Stimulated activated CD8-positive, alpha-beta memory T cell treated with anti-CD3 and anti-CD28 coated beads, Interleukin-7, amount 100 ng/mL, for 24 hours (primary cell): ENCODE measurements around the gene PLCB3.

Experiments
- DNase-seq: peaks from one replicate; pipeline ENCODE4 v3.0.0-alpha.2; 2020; ENCODE audit warnings: low read depth

PLCB3 gene

DNA sequence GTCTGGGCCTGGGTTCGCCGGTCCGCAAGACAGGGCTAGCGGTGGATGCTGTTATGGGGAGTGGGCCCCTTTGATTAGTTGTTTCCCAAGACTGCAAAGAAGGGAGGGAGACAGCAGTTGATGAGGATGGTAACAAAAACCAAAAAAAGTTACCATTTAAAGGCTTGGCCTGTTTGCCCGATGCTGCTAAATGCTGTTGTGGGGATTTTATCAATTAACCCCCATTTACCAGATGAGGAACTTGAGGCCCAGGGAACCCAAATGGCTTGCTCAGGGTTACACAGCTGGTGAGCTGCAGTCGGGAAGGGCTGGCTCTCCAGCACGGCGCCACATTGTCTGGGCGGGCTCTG lies 28.7 kb upstream of the PLCB3 start:
- DNase-seq, result no peak

DNA sequence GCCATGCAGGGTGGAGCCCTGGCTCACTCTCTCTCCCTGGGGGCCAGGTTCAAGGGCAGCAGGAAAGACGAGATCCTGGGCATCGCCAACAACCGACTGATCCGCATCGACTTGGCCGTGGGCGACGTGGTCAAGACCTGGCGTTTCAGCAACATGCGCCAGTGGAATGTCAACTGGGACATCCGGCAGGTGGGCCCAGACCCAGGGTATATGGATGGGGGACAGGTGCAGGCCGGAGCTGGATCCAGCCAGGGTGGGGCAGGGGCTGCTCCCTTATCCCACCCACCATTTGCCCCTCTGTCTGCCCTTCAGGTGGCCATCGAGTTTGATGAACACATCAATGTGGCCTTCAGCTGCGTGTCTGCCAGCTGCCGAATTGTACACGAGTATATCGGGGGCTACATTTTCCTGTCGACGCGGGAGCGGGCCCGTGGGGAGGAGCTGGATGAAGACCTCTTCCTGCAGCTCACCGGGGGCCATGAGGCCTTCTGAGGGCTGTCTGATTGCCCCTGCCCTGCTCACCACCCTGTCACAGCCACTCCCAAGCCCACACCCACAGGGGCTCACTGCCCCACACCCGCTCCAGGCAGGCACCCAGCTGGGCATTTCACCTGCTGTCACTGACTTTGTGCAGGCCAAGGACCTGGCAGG lies 28.2 kb upstream of the PLCB3 start:
- DNase-seq, result no peak

DNA sequence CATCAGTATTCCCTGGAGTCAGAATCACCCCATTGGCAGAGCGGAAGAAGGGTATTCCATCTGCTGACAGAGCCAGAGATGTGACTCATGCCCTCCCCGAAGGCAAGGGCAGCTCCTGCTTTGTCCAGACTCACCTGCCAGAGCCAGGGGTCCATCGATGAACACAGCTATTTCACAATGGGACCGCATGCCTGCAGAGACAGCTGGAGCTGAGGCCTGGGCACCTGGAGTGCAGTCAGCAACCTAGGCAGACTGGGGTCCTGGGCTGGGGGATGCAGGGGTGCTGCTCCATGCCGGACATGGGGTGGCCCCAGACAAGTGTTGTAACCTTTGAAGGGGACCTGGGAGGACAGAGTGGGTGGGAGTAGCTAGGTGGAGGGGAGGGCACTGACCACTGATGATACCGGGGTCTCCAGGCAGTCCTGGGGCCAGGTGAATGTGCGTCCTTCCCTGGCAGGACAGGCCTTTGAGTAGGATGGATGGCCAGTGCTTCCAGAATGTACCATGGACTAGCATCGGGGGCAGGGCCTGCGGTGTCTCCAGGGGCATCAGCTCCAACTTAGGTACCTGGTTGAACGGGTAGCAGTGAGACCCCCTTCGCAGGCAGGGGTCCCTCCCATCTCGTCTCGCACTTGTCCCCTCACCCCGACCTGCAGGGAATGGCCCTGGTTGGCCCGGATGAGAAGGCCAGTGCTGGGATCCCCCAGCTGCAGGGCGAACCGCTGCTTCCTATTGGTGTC lies 27.0 kb upstream of the PLCB3 start:
- no peak for DNase-seq

DNA sequence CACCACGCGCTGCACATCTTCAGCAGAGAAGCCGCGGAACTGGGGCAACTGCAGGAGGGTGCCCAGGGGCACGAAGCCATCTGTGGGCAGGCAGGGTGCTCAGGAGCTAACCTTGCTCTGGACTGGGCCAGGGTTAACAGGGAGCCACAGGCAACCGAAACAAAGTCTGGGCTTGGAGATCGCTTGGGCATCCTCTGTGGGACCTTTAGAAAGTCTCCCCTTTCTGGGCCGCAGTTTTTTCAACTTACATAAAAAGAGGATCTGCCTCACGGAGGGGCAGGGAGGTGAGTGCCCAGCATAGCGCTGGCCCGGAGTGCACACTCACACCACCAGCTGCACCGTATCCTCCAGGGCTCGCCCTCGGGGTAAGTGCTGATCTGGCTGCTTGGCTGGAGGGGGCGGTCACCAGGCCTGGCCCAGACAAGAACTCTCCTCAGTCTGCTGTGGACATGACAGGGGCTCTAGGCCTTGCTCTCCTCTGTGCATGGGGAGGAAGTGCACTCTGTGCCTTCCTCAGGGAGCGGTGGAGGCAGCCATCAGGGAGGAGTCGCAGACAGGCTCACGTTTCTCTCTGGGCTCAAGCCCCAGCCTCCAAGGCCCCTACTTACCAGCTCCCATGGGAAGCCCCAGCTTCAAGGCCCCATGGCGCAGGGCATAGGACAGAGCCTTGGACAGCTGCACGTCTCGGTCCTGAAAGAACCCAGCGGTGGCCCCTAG lies 26.3 kb upstream of the PLCB3 start:
- DNase-seq, result no peak

DNA sequence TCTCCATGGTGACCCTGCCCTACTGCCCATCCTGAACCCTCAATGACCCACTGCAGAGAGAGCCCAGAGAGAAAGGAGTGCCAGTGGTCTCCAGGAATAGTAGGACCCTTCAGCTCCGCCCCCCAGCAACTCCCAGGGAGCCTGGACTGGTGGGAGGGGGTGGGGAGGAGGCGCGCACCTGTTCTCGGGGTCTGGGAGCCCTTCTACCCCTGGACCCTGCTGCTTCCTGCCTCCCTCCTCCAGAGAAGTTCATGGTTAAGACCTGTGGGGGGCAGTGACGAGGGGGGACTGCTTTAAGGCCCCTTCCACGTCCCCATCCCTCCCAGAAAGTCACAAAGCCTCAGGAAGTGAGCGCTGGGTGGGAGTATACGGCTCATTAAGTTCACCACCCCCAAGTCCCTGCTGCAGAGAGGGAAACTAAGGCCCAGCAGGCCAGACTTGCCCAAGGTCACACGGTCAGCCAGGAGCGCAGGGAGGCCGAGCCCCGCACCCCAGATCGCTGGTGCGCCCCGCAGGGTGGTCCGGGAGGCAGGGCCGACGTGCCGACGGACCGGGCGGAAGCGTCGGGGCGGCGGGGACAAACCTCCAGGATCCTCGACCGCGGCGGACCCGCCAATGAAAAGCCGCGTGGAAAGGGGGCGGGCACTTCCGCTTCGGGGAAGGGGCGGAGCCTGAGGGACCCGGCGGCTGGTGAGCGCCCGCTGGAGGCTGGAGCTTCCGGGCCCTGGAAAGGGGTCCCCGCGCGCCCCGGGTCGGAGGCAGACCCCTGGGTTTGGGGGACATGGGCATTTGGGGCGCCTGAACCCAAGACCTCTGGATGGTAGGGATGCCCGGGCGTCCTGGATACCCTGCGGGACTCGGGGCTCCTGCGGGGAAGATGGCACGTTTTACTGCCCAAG lies 25.5 kb upstream of the PLCB3 start, which contains the start of the genes NUDT22 and TRPT1:
Gene NUDT22, plus strand, starts transcription at position 667 of the 899 bp plus-strand sequence. CDS start 379 bp downstream, outside the sequence.
Gene TRPT1, minus strand, starts transcription at position 579 of the 899 bp plus-strand sequence. Its CDS starts 326 bp downstream, at position 253.
- DNase-seq, result peak; percentile 94

DNA sequence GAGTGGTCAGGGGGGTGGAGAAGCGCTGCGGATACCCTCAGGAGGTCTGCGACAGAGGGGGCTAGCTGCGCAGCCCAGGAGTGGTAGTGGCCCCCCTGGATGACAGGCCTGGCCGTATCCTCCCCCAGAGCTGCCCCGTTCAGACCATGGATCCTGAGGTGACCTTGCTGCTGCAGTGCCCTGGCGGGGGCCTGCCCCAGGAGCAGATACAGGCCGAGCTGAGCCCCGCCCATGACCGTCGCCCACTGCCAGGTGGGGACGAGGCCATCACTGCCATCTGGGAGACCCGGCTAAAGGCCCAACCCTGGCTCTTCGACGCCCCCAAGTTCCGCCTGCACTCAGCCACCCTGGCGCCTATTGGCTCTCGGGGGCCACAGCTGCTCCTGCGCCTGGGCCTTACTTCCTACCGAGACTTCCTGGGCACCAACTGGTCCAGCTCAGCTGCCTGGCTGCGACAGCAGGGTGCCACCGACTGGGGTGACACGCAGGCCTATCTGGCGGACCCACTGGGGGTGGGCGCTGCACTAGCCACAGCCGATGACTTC lies 24.8 kb upstream of the PLCB3 start:
- DNase-seq, result no peak

DNA sequence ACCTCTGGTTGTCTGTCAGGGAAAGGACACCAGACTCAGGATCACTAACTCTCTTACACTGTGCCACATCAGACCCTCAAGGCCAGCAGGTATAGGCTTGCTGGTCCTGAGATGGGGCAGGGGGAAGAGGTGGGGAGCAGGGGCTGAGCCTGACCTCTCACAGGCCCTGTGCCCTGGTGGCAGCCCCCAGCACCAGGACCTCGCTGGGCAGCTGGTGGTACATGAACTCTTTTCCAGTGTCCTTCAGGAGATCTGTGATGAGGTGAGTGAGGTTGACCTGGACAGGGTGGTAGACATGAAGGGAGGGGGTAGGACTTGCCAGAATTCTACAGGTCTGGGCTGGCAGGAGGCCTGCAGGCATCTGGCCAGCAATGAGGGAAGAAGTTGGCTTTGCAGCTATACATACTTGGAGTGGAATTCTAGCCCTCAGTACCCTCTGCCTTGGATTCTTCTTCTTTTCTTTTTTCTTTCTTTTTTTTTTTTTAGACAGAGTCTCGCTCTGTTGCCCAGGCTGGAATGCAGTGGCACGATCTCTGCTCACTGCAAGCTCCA lies 23.8 kb upstream of the PLCB3 start:
- no peak for DNase-seq

DNA sequence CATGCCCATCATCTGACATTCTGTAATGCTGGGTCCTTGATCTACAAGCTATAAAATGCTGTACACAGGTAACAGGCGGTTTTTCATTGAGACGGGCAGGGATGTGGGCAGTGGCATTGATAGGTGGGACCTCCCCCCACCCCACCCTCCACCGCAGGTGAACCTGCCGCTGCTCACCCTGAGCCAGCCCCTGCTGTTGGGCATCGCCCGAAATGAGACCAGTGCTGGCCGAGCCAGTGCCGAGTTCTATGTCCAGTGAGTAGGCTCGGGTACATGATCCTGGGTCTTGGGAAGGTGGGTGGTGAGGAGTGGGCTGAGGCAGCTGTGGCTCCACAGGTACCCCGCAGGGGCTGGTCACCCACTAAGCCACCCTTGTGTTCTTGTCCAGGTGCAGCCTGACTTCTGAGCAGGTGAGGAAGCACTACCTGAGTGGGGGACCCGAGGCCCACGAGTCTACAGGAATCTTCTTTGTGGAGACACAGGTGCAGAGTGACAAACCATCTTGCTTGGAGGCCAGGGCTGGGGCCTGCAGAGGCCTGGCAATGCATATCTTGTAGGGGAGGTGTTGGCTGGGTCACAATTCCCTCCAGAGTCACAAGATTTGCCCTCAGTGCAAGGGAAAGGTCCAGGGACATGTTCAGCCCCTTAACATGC lies 22.1 kb upstream of the PLCB3 start:
- DNase-seq, result no peak

DNA sequence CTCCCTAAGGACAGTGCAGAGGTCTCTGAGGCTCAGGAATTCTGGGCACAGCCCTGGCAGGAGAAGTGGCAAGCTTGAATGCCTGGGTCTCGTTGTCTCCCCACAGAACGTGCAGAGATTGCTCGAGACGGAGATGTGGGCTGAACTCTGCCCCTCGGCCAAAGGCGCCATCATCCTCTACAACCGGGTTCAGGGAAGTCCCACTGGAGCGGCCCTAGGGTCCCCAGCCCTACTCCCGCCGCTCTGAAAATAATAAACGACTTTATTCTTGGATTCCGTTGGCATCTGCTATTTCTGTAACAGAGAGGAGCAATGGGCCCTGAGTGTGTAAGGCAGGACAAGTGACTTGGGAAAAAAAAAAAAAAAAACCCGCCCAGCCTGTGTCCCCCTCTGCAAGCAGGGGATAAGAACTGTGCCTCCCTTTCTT lies 21.6 kb upstream of the PLCB3 start:
- no peak for DNase-seq

DNA sequence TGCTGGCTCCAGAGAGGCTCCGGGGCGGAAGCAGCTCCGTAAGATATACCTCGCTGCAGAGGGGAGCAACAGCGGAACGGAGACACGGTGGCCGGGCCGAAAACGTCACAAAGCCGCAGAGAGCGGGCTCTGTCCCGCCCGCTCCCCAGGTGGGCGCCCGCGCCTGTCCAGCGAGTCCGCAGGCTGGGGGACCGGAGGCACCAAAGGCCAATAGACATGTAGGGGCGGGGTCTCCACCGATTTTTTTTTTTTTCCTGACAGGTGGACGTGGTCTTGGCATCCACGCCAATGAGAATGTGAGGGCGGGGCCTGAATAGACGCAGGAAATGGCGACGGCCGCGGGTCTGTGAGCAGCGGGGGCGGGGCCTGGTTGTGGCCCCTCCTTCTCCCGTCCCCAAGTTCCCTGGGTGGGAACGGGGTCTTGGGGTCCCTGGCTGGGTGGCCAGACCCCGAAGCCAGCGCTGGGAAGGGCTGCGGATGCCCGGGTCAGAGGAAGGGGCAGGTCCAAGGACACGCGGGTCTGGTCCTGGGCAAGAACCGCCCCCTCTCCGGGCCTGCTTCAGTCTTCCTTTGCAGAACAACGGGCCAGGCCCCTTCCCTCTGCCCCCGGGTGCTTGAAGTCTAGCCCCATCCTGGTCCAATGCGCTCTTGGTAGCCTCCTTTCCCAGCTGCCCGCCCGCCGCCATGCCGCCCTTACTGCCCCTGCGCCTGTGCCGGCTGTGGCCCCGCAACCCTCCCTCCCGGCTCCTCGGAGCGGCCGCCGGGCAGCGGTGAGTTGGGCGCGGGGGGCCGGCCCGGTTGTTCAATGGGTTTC lies 21.0 kb upstream of the PLCB3 start, which contains the start of gene DNAJC4:
Gene DNAJC4, plus strand, starts transcription at position 378 of the 814 bp plus-strand sequence. Its CDS starts 307 bp downstream, at position 685.
- DNase-seq, result peak; percentile 81

DNA sequence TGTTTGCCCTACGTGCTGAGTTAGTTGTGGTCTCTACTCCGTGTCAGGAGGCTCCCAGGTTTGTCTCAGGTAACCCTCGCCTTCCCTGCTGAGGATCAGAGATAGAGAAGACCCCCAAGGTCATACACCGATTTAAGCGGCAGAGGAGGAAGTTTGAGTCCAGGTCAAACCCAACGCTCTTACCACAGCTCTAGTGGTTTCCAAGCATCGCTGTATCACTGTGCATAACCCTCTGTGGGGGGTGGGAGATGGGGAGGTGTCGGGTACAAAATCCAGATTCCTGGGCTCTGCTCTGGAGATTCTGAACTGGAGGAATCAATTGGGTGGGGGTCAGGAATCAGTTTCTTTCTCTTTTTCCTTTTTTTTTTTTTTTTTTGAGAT lies 20.4 kb upstream of the PLCB3 start:
- DNase-seq, result no peak

DNA sequence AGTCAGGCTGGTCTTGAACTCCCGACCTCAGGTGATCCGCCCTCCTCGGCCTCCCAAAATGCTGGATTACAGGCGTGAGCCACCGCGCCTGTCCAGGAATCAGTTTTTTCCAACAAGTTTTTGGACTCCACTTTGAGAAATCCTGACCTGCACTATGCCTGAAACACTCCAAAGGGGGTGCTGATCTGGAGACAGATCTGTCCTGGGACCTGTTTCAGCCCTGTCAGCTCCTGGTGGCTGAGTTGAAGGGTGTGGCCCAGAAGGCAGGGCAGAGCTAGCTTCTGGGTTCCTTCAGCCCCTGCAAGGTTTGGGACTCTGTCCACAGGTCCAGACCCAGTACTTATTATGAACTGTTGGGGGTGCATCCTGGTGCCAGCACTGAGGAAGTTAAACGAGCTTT lies 19.8 kb upstream of the PLCB3 start:
- DNase-seq, result no peak

DNA sequence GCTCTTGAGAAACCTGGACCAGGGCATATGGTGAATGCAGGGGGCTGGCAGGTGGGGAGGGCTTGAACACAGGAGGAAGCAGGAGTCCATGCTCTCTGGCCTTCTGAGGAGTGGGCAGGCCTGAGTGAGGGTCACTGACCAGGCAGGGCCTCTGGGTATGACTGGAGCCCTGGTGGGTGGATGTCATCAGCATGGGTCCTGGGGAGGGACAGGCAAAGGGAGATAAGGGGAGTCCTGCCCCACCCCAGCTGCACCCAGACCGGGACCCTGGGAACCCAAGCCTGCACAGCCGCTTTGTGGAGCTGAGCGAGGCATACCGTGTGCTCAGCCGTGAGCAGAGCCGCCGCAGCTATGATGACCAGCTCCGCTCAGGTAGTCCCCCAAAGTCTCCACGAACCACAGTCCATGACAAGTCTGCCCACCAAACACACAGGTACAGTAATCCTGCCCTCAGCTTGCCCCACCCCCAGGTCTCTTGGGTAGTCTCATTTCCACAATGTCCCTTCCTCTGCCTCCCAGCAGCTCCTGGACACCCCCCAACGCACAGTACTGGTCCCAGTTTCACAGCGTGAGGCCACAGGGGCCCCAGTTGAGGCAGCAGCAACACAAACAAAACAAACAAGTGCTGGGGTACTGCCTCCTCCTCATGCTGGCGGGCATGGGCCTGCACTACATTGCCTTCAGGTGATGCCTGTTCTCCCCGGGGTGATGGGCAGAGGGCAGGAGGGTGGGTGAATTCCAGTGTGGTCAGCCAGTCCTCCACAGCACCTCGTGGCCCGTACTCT lies 19.0 kb upstream of the PLCB3 start:
- DNase-seq, result no peak

DNA sequence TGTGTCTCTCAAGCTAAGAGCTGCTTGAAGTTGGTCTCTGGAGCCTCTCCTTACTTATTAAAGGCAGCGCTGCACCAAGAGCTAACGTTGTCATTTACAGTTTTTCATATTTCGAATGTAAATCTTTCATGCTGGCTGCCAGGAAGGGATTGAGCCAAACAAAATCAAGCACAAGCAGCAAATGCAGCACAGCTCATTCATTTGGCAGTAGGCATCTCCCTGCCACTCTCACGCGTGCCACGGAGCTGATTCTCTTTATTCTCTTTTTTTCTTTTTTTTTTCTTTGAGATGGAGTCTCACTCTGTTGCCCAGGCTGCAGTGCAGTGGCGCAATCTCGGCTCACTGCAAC lies 18.4 kb upstream of the PLCB3 start:
- no peak for DNase-seq

DNA sequence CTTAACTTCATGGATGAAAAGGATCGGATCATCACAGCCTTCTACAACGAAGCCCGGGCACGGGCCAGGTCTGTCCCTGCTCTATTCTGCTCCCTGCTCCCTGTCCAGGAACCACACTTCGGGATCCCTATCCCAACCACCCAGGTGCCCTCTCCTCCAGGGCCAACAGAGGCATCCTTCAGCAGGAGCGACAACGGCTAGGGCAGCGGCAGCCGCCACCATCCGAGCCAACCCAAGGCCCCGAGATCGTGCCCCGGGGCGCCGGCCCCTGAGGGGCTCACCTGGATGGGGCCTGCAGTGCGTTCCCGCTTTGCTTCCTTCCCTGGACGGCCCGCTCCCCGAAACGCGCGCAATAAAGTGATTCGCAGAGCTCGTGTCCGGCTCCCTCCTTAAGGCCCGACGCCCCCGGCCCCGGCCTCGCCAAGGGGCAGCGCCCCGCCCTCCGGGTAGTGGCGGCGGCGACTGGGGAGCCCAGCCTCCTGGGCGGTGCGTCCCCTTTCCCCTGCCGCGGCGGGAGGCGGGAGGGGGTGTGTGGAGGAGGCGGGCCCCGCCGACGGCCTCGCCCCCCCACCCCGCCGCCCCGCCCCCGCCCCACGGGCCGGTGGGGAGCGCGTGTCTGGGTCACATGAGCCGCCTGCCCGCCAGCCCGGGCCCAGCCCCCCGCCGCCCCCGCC lies 17.3 kb upstream of the PLCB3 start, which contains the start of gene VEGFB:
Gene VEGFB, plus strand, starts transcription at position 672 of the 674 bp plus-strand sequence. CDS start 250 bp downstream, outside the sequence.
- no peak for DNase-seq

DNA sequence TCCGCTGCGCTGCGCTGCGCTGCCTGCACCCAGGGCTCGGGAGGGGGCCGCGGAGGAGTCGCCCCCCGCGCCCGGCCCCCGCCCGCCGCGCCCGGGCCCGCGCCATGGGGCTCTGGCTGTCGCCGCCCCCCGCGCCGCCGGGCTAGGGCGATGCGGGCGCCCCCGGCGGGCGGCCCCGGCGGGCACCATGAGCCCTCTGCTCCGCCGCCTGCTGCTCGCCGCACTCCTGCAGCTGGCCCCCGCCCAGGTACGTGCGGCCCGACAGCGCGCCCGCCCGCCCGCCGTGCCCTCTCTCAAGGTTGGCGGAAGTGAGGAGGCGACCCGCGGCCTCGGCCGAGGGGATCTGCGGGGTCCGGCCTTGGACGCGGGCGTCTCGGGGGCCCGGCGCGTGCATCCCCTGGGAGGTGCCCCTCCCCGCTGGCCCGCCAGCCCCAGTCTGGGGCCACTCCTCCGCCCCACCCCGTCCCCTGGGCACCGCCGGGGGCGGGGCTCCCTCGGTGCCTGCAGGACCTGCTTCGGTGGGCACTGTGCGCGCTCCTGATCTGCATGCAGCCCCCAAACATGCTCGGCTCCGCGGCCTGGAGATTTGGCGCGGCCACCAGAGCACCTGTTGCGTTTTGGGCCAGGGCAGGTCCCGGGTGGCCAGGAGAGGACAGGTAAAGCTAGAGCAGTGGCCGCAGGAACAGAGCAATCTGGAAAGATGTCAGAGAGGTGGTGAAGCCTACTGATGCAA lies 16.5 kb upstream of the PLCB3 start:
- DNase-seq, result no peak

DNA sequence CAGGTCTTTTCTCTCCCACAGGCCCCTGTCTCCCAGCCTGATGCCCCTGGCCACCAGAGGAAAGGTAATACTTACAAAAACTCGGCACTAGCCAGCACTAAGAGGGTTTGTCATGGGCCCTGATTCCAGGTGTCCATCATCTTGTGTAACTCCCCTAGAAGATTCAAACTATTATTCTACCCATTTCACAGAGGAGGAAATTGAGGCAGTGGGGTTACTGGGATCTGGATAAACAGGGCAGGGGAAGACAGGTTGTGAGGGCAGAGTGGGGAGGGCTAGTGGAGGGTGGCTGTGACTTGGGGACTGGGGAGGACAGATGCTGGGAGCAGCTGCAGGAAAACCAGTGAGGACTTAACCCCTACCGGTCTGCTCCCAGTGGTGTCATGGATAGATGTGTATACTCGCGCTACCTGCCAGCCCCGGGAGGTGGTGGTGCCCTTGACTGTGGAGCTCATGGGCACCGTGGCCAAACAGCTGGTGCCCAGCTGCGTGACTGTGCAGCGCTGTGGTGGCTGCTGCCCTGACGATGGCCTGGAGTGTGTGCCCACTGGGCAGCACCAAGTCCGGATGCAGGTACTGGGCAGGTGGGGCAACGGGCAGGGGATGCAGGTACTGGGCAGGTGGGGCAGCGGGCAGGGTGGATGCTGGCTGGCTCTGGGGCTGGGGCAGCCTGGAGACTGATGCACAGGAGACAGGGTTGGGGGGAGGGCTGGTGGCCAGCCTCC lies 15.7 kb upstream of the PLCB3 start:
- DNase-seq, result no peak
